ENCODE measurements around the gene FAM163A.

Gene FAM163A

DNA sequence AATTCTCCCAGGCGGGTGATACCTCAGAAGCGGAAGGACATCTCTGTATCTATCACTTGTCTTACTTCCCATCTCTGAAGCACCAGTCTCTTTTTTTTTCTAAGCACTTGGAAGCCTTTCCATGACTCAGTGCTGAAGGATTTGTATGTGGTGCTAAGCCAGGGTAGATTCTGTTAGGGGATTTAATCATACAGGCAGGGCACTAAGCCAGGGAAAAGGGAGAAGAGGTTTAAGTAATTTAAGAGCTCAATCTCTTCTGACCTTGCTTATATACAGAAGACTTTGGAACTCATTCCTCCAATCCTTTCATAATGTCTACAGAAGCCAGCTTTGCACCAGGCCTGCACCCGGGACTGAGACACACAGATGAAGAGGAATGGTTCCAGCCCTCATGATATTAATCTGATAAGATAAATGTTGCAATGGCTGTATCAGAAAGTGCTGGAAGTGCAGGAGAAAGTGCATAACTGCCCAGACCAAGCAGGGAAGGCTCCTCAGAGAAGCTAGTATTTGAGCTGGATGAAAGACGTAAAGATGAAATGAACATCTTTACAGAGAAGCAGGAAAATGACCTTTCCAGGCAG is 11.0 kb downstream of the FAM163A start:
- no peak for DNase-seq

- no peak for DNase-seq
These were observed 14.8 kb downstream of the FAM163A start for GRCh38 chr1:179757933-179758332.

DNA sequence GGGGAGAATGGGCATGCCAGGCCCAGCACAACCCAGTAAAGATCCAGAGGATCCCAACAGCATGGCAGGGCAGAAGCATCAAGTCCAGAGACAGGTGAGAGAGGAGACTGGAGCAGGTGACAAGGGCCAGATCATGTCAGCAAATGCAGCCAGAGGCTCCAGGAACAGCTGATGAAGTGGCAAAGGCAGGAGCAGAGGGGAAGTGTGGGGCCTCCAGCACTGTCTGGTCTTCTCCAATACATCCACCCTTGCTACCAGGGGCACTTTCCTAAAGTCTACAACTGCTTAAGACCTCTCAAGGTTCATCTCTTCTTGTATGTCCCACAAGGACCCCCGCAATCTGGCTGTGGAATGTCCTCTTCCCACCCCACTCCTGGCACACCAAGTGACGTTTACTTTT is 17.4 kb downstream of the FAM163A start:
- DNase-seq, result no peak

GRCh38 chr1:179761296-179761695 is 18.2 kb downstream of the FAM163A start:
- no peak for DNase-seq

- DNase-seq, result no peak
These were observed 19.0 kb downstream of the FAM163A start for GRCh38 chr1:179761846-179762640.

- DNase-seq, result no peak
These were observed 24.1 kb downstream of the FAM163A start for GRCh38 chr1:179767177-179767581.

DNA sequence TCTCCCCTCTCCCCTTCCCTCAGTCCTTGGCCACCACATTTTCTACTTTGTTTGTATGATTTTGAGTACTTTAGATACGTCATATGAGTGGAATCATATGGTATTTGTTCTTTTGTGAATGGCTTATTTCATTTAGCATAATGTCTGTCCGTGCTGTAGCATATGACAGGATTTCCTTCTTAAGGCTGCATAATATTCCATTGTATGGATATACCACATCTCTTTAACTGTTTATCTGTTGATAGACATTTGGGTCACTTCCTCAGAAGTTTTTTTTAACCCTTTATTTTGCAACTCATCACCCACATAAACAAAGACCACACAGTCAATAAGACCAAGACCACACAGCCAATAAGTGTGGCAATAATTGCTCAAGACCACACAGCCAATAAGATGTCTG is 24.9 kb downstream of the FAM163A start:
- DNase-seq, result no peak

GRCh38 chr1:179770887-179771502 is 27.9 kb downstream of the FAM163A start:
- DNase-seq, result no peak

GRCh38 chr1:179773264-179773663 is 30.2 kb downstream of the FAM163A start:
- no peak for DNase-seq

DNA sequence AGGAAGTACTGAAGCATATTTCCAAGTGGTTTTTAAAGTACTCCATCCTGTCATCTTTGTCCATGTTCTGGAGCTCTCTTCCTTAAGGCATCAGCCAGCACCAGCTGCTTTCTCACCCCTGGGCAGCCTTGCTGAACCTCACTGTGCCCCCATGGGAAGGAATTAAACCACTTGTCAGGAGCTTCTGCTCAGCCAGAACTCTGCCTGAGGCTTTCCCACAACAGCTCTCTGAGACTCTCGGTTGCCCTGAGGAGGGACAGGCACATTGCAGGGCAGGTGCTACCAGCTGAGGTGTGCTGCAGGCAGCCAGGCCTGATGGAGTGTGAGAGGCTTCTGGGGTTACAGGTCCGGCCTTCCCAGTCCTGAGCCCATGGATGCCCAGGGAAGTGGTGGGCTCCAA is 30.9 kb downstream of the FAM163A start:
- no peak for DNase-seq

GRCh38 chr1:179774566-179774965 is 31.5 kb downstream of the FAM163A start:
- no peak for DNase-seq

GRCh38 chr1:179775009-179775408 is 31.9 kb downstream of the FAM163A start:
- DNase-seq, result no peak

DNA sequence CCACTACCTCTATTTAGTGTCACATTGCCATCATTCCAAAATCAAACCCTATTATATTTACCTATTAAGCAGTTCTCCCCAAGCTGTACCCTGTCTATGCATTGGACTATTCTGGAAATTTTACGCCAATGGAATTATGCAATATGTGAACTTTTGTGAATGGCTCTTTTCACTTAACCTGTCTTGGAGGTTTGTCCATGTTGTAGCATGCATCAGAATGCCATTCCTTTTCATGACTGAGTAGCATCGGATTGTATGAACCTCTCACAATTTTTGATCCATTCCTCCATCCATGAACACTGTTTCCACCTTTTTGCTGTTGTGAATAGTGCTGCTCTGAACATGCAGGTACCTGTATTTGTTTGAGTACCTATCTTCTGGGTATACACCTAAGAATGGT is 33.7 kb downstream of the FAM163A start:
- no peak for DNase-seq

DNA sequence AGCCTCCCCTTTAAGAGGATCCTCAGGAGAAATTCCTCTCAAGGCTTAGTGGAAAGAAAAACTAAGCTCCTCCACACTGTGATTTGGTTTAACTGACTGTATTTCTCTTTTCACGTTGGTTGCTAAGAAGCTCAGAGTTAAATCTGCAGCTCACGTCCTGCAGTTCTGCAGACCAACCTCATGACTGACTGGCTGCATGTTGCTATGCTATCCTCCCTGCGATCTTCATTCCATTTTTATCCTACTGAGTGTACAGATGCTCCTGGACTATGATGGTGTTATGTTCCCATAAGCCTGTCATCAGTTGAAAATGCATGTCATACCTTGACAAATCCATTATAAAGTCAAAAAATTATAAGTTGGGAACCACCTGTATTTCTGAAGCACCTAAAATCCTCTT is 34.6 kb downstream of the FAM163A start:
- no peak for DNase-seq

DNA sequence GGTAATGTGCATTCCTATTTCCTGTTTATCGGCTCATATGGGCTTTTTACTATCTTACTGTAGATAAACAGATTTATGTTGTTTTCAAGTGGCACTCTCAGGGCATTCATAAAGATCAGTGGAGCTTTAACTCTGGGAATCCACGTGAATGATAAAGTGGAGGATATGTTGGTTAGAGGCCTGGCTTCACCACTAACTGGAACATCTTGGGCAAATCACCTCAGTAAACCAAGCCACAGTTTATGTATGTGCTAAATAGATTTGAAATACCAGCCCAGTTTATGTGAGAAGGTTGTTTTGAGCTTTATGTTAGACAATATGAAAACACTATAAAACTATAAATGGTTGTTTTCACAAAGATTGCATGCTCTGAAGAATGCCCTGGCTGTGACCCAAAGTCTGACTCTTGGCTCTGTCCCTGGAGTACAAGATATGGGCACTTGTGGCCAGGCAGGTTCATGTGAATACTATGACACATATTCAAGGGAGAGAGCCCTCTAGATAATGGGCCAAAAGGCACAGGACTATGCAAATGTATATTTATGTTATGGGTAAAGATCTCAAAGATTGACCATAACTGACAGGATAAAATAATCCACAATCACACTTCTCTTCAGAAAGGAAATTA is 36.7 kb downstream of the FAM163A start:
- DNase-seq, result no peak

- DNase-seq, result no peak
These were observed 38.9 kb downstream of the FAM163A start for GRCh38 chr1:179781962-179782361.

DNA sequence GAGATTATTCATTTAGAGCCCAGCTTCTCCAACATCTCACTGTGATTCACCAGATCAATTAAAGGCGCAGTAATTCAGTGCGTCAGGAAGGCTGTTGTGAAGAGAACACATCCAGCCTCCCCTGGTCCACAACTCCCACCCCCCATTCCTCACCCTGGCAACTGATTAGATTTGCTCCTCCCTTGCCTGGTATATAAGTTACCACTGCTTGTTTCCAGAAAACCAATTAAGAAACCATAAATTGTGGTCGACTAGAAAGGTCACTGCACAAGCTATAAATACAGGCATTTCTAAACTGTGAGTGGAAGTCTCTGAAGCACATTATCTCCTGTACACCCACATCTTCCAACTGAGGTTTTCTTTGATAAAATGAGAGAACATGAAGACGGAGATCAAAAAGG is 41.9 kb downstream of the FAM163A start:
- DNase-seq, result no peak

DNA sequence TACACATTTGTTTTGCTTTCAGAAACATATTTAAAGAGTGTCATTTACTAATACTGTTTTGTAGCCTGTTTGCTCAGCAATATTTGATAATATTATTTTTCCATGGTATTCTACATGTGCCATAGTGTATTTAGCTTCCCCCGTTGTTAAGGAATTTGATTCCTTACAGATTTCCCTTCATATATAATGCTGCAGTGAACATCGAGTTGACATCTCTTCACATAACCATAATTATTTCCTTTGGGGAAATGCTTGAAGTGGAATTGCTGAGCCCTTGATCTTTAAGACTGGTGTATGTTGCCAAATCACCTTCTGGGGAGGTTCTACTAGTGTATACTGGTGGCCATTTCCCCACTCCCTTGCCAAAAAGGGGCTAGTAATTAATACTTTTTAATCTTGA is 42.6 kb downstream of the FAM163A start:
- no peak for DNase-seq

DNA sequence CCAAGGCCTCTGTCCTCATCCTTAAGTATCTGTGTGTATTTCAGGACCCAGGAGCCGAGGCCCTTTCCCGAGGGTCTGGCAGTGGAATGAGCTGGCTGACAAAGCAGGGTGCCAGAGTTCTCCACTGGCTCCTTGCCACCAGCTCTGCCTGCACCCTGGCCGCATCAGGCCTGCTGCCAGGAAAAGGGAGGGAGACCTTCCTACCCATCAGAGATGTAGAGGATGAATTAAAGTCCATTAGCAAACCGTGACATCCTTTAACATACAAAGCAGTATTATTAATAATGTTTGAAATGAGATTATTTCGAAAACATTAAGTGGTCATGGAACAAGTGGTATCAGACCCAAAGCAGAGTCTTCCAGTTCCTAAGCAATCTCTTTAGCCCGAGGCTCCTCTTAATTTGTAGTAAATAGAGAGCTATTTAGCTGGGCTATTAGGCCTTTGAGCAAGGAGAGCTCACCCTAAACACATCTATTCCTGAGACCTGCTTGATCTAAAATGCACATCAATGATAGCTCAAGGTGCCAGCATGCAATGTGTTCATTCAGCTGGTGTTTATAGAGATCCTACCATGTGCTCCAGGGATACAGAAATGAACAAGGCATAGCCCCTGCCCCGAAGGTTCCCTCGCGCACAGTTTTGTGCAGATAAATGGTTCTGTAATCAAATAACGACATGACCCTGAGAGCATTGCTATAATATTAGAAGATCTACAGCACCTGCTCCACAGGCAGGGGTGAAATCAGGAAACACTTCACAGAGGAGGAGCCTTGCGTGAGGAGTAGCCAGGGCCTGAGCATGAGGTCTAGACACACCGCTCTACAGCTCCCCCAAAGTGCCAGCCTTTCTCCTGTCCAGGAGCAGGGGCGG is 44.0 kb downstream of the FAM163A start:
- no peak for DNase-seq

- no peak for DNase-seq
These were observed 45.2 kb downstream of the FAM163A start for GRCh38 chr1:179788259-179788658.

DNA sequence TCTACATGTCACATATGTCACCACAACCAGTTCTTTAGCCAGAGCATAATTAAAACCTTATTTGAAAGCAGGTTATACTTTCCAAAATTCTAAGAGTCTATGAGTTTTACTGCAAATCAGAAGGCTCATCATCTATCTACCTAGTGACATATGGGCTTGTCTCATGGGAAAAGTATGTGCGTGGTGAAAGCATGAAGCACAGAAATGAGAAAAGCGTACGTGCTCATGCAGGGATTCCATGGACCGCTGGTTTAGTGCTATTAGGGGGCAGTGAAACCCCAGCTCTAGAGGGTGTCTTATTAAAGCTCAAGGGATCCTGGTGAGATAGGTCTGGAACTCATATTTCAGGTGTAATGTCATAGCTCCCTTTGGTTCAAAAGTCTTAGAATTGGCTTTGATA is 50.2 kb downstream of the FAM163A start:
- DNase-seq, result no peak

DNA sequence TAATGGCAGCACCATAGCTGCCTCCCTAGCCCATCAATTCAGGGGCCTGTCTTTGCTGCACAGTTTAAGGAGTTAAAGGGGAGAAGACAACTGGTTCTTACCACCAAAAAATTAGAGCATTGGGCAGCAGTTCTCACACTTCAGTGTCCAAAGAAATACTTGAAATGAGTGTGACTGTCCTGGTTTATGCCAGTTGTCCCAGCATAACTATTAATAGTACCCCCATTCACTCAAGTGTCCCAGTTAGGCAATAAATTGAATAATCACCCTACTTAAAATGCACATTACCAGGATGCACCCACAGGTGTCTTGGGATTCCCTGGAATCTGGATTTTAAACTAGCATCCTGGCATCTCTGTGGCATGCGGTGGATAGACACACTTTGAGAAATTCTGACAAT is 51.1 kb downstream of the FAM163A start:
- no peak for DNase-seq

GRCh38 chr1:179794669-179795068 is 51.6 kb downstream of the FAM163A start:
- DNase-seq, result no peak

Data from NCI-H526 treated with DMSO at 0.1 percent for 48 hours (cell line).